Gastrocnemius medialis (tissue), 4 donors: ENCODE results near the gene ERICH6B.

Experiments
- POLR2A ChIP-seq, 2 donors: fragments of 450-650 bp; IDR thresholded peaks; one replicate each; pipeline ENCODE4 v1.6.1; 2017; ENCODE audit warnings: antibody characterized with exemption in 2 of 2, mild to moderate bottlenecking in 2 of 2, moderate library complexity in 2 of 2
- TF ChIP-seq, protein P1 (sequence below), 5 experiments: fragments of 450-650 bp in 3 of 5; fragments of 200-600 bp in 2 of 5; sonication (generic) in 2 of 5; IDR thresholded peaks in 4 of 5; conservative IDR thresholded peaks in 1 of 5; 1 replicate in 4 of 5; 2 replicates in 1 of 5; pipeline ENCODE4 v1.5.1; 2016 to 2019; ENCODE audit warnings: antibody characterized with exemption in 5 of 5, mild to moderate bottlenecking in 3 of 5, moderate library complexity in 3 of 5

DNA sequence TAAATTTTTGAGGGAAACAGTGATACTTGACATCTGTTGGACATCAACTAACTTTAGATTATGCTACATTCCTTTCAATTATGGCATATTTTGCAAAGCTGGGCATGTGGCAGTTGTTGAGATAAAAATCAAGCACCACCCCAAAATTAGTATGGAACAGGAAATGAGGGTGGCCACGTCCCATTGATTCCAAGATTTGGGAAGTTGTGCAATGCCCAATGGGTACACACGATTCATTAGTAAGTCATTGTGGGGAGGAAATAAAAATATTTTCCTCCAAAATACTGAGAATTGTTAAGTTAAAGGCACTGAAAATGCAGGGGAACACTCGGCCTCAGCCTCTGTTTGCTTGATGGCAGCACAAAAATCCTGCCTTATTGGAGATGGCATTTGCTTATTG lies 7.6 kb downstream of the ERICH6B start:
- TF ChIP-seq, protein P1, sequence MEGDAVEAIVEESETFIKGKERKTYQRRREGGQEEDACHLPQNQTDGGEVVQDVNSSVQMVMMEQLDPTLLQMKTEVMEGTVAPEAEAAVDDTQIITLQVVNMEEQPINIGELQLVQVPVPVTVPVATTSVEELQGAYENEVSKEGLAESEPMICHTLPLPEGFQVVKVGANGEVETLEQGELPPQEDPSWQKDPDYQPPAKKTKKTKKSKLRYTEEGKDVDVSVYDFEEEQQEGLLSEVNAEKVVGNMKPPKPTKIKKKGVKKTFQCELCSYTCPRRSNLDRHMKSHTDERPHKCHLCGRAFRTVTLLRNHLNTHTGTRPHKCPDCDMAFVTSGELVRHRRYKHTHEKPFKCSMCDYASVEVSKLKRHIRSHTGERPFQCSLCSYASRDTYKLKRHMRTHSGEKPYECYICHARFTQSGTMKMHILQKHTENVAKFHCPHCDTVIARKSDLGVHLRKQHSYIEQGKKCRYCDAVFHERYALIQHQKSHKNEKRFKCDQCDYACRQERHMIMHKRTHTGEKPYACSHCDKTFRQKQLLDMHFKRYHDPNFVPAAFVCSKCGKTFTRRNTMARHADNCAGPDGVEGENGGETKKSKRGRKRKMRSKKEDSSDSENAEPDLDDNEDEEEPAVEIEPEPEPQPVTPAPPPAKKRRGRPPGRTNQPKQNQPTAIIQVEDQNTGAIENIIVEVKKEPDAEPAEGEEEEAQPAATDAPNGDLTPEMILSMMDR (IDR thresholded peaks at IDR 0.05 in 4 of 5, conservative IDR thresholded peaks at IDR 0.05 in 1 of 5) = no peak
- no peak for TF ChIP-seq POLR2A (IDR thresholded peaks at IDR 0.05)
